AG09319 (cell line): ENCODE measurements around the gene FAM13A.

Source experiments
- DNase-seq: peaks from one replicate; pipeline ENCODE4 v3.0.0-alpha.2; 2010; ENCODE audit warnings: low read depth; ENCODE audit errors: extremely low read depth
- TF ChIP-seq, protein P1 (sequence below): IDR thresholded peaks from 2 replicates; pipeline ENCODE4 v1.5.1; 2011; ENCODE audit warnings: low read depth, mild to moderate bottlenecking, inconsistent platforms, low read length, moderate library complexity

Gene FAM13A

GRCh38 chr4:88705805-88706492, 351.0 kb downstream of the FAM13A start:
- TF ChIP-seq, protein P1, sequence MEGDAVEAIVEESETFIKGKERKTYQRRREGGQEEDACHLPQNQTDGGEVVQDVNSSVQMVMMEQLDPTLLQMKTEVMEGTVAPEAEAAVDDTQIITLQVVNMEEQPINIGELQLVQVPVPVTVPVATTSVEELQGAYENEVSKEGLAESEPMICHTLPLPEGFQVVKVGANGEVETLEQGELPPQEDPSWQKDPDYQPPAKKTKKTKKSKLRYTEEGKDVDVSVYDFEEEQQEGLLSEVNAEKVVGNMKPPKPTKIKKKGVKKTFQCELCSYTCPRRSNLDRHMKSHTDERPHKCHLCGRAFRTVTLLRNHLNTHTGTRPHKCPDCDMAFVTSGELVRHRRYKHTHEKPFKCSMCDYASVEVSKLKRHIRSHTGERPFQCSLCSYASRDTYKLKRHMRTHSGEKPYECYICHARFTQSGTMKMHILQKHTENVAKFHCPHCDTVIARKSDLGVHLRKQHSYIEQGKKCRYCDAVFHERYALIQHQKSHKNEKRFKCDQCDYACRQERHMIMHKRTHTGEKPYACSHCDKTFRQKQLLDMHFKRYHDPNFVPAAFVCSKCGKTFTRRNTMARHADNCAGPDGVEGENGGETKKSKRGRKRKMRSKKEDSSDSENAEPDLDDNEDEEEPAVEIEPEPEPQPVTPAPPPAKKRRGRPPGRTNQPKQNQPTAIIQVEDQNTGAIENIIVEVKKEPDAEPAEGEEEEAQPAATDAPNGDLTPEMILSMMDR = no peak
- DNase-seq = no peak

- TF ChIP-seq, protein P1 = no peak
- DNase-seq = no peak
Measured at GRCh38 chr4:88705223-88705622, 351.8 kb downstream of the FAM13A start.

GRCh38 chr4:88702782-88703181, 354.2 kb downstream of the FAM13A start:
- no peak for DNase-seq
- TF ChIP-seq, protein P1 = no peak

- TF ChIP-seq, protein P1 = no peak
- no peak for DNase-seq
Measured at GRCh38 chr4:88698519-88698918, 358.5 kb downstream of the FAM13A start.

GRCh38 chr4:88697588-88698329, 359.2 kb downstream of the FAM13A start, which contains the start of gene NAP1L5:
TSS of gene NAP1L5 (minus strand) at chr4:88697829. CDS start at chr4:88697754, 75 bp downstream.
- no peak for DNase-seq

GRCh38 chr4:88697141-88697540, 359.8 kb downstream of the FAM13A start:
- DNase-seq = no peak
- TF ChIP-seq, protein P1 = no peak

More at GRCh38 chr4:88697588-88698329, 359.2 kb downstream of the FAM13A start, which contains the start of gene NAP1L5:
- TF ChIP-seq, protein P1 = no peak

DNA sequence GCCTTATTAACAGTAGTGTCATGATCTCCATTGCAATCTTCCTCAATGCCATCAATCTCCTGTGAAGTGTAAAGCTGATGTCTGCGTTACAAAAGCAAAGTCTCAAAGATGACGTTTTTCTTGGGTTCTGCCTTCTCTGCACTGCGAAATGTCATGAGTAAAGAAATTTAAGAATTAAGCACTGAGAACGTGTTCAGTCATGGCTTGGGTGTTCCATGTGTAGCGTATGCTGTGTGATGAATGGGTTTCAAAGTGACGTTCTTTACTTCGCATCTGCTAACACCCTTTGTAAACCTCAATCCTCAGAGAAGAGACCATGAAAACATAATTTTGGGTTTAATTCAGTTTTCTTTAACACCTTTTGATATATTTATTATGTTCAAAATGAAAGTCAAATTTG, 360.4 kb downstream of the FAM13A start:
- TF ChIP-seq, protein P1 = no peak
- DNase-seq = no peak
